GM12878 (cell line): ENCODE measurements around the gene CLTRN. TPM values are rescaled to one million over a fixed set of nuclear protein-coding genes. Genes with fewer than 3 reads are reported as not detected.

Experiments used
- ATAC-seq: fragments of 200-7000 bp; cut with Tn5 transposase; 3 replicates; pipeline ENCODE4 v1.9.1; 2020; ENCODE audit warnings: mild to moderate bottlenecking, moderate library complexity
- BruUV-seq: library from RNA; stranded (reverse); fragments of 400-500 nt; replicated peaks from 2 replicates; lab custom pipeline; 2021; lab: Mats Ljungman, UMichigan
- CTCF ChIA-PET: fragments of 300-600 bp; sonication (Branson Sonifier 250); formaldehyde crosslinking; extraction: SDS; loops from one replicate; lab custom pipeline; 2021; ENCODE audit warnings: inconsistent platforms; lab: Yijun Ruan, JAX
- POLR2A ChIA-PET: fragments of 350-600 bp; formaldehyde crosslinking; extraction: SDS; loops from one replicate; lab custom pipeline; 2021; ENCODE audit warnings: inconsistent platforms; lab: Charles Lee
- RAD21 ChIA-PET: fragments of 300-600 bp; sonication (Branson Sonifier 250); formaldehyde crosslinking; loops from one replicate; lab custom pipeline; 2023; ENCODE audit warnings: antibody characterized with exemption; ENCODE audit not compliant: unreplicated experiment; lab: Charles Lee
- SMC1A ChIA-PET: fragments of 300-600 bp; sonication (Branson Sonifier 250); formaldehyde crosslinking; loops from one replicate; lab custom pipeline; 2023; ENCODE audit not compliant: unreplicated experiment, uncharacterized antibody; lab: Charles Lee
- DNase-seq: peaks from one replicate; pipeline ENCODE4 v3.0.0-alpha.2; 2011; ENCODE audit warnings: low read depth, low spot score
- FAIRE-seq: peaks from 3 replicates; lab custom pipeline; 2011; peaks lifted over from hg19 to GRCh38; lab: Jason Lieb, UNC
- H2AFZ ChIP-seq: 2 replicates; pipeline ENCODE4 v1.6.0; 2011; ENCODE audit warnings: low read depth, low read length, control low read depth; ENCODE audit not compliant: control insufficient read depth
- H3K27ac ChIP-seq: 2 replicates; pipeline ENCODE4 v1.5.1; 2011; ENCODE audit warnings: control low read depth; ENCODE audit not compliant: control insufficient read depth, insufficient read depth
- H3K27me3 ChIP-seq, 2 experiments: replicated peaks in 1 of 2; 2 replicates each; pipeline versions ENCODE4 v1.6.0 to v1.6.1; 2011; ENCODE audit warnings: low read length in 1 of 2; ENCODE audit not compliant: control insufficient read depth in 2 of 2, insufficient read depth in 2 of 2
- H3K36me3 ChIP-seq, 2 experiments: 2 replicates each; pipeline ENCODE4 v1.5.1; 2011; ENCODE audit warnings: low read length in 1 of 2; ENCODE audit not compliant: control insufficient read depth in 2 of 2, insufficient read depth in 2 of 2
- H3K4me1 ChIP-seq: 2 replicates; pipeline ENCODE4 v1.6.1; 2011; ENCODE audit warnings: mild to moderate bottlenecking, low read length, moderate library complexity, mixed read lengths; ENCODE audit not compliant: control insufficient read depth, insufficient read depth
- H3K4me2 ChIP-seq: 2 replicates; pipeline ENCODE4 v1.6.0; 2011; ENCODE audit warnings: control low read depth; ENCODE audit not compliant: control insufficient read depth, insufficient read depth
- H3K4me3 ChIP-seq: fragments of 200-600 bp; sonication (generic); 2 replicates; pipeline ENCODE4 v1.5.1; 2016
- H3K79me2 ChIP-seq: 2 replicates; pipeline ENCODE4 v1.6.0; 2011; ENCODE audit warnings: low read length; ENCODE audit not compliant: control insufficient read depth, insufficient read depth
- H3K9ac ChIP-seq: 2 replicates; pipeline ENCODE4 v1.8.0; 2011; ENCODE audit warnings: low read length, control low read depth, mixed read lengths; ENCODE audit not compliant: control insufficient read depth, insufficient read depth
- H3K9me3 ChIP-seq: replicated peaks from 3 replicates; pipeline ENCODE4 v1.5.1; 2011; ENCODE audit warnings: mild to moderate bottlenecking, low read length; ENCODE audit not compliant: control insufficient read depth, insufficient read depth
- H4K20me1 ChIP-seq: 2 replicates; pipeline ENCODE4 v1.6.0; 2011; ENCODE audit not compliant: control insufficient read depth, insufficient read depth
- BACH1 ChIP-seq: fragments of 450-650 bp; IDR thresholded peaks from 2 replicates; pipeline ENCODE4 v1.6.1; 2017; ENCODE audit warnings: mild to moderate bottlenecking, borderline replicate concordance
- IKZF1 ChIP-seq: fragments of 450-650 bp; conservative IDR thresholded peaks from 2 replicates; pipeline ENCODE4 v1.6.1; 2017; ENCODE audit warnings: antibody characterized with exemption, mild to moderate bottlenecking
- KAT2A ChIP-seq: conservative IDR thresholded peaks from 2 replicates; pipeline ENCODE4 v1.6.1; 2011; ENCODE audit warnings: low read depth, low read length; ENCODE audit not compliant: control insufficient read depth
- KLF5 ChIP-seq: fragments of 450-650 bp; IDR thresholded peaks from 2 replicates; pipeline ENCODE4 v1.6.1; 2014; ENCODE audit warnings: mild to moderate bottlenecking; ENCODE audit not compliant: partially characterized antibody
- PML ChIP-seq: IDR thresholded peaks from 2 replicates; pipeline ENCODE4 v1.6.1; 2012; ENCODE audit warnings: low read length, inconsistent platforms
- RELA ChIP-seq: fragments of 450-650 bp; IDR thresholded peaks from 2 replicates; pipeline ENCODE4 v1.8.0; 2014; ENCODE audit warnings: borderline replicate concordance; ENCODE audit not compliant: partially characterized antibody
- SREBF1 ChIP-seq: IDR thresholded peaks from 2 replicates; pipeline ENCODE4 v1.6.1; 2012; ENCODE audit warnings: mild to moderate bottlenecking, low read length
- ZNF384 ChIP-seq: IDR thresholded peaks from 2 replicates; pipeline ENCODE4 v1.6.1; 2012; ENCODE audit warnings: low read depth, mild to moderate bottlenecking, low read length, improper control_type of control experiment, borderline replicate concordance
- WGBS: methylation state at CpG from one replicate; pipeline ENCODE4 v1.1.6; 2016; ENCODE audit warnings: low lambda C conversion rate; ENCODE audit not compliant: insufficient replicate concordance, insufficient coverage; ENCODE audit errors: missing lambda C conversion rate; 5-methylcytosine and 5-hydroxymethylcytosine counted together
- in situ Hi-C: fragments of 300-500 bp; cut with MboI; formaldehyde crosslinking; loops from 9 replicates; pipeline ENCODE4 v1.14.3; 2018; ENCODE audit warnings: mixed read lengths
- intact Hi-C: fragments of 100-400 bp; cut with micrococcal nuclease; formaldehyde crosslinking; loops from one replicate; pipeline ENCODE4 v1.14.2; 2022; ENCODE audit not compliant: unreplicated experiment
- polyA plus RNA-seq, 11 experiments: library from polyadenylated mRNA; depleted of rRNA in 4 of 11; unstranded in 6 of 11; stranded (reverse) in 5 of 11; fragments of >200 nt; fragmentation: Nextera tagmentation in 4 of 11; fragmentation: Illumina TruSeq in 1 of 11; extraction: Ambion mirVana in 4 of 11; extraction: Trizol in 1 of 11; gene quantifications; 1 replicate in 1 of 11; 2 replicates in 10 of 11; pipeline versions ENCODE4 v1.2.1 to v1.2.3, GENCODE V29; 2011 to 2016; ENCODE audit warnings: inconsistent platforms in 2 of 11, missing spikeins in 2 of 11, low read depth in 1 of 11
- total RNA-seq, 4 experiments: library from RNA; depleted of rRNA in 3 of 4; stranded (reverse); fragments of >200 nt in 3 of 4; fragmentation: Illumina TruSeq in 1 of 4; extraction: Trizol in 1 of 4; gene quantifications; 2 replicates each; pipeline versions ENCODE4 v1.2.1 to v1.2.3, GENCODE V29; 2013 to 2021
- TF ChIP-seq, protein P1 (sequence below): IDR thresholded peaks from 2 replicates; pipeline ENCODE4 v1.6.1; 2012; ENCODE audit warnings: low read depth, low read length, improper control_type of control experiment
- TF ChIP-seq, protein P2 (sequence below), 3 experiments: IDR thresholded peaks in 2 of 3; conservative IDR thresholded peaks in 1 of 3; 2 replicates each; pipeline ENCODE4 v1.5.1; 2011; ENCODE audit warnings: low read depth in 3 of 3, low read length in 3 of 3, mild to moderate bottlenecking in 3 of 3, control low read depth in 2 of 3, moderate library complexity in 2 of 3, inconsistent platforms in 1 of 3, mixed read lengths in 1 of 3; ENCODE audit not compliant: control insufficient read depth in 2 of 3, insufficient read depth in 1 of 3; ENCODE audit errors: extremely low read depth in 1 of 3
- TF ChIP-seq, protein P3 (sequence below): fragments of 450-650 bp; IDR thresholded peaks from 2 replicates; pipeline ENCODE4 v1.6.1; 2017; ENCODE audit warnings: mild to moderate bottlenecking

The CLTRN gene
- total and polyA plus RNA-seq, 10 of the 15 experiments (the other 5 are each of a cell fraction or from before 2014, with no cell fraction given), result 0.13 to 0.75 (median 0.27) TPM; not detected in 1

DNA sequence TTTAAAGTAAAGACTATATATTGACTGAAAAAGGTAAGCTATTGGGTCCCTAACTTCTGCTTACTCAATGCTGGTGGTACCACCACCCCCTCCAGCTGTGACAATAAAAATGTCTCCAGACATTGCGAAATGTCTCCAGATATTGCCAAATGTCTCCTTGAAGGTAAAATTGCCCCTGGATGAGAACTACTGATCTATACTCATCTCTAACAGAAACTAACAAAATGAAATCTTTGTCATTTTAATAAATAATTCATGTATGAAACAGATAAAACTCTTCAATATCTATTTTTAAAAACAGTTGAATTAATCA is 20.1 kb downstream of the CLTRN start:
- ChIA-PET SMC1A (no interaction called here), CTCF (interaction anchor here (1.5 kb wide), 1 partner anchor 43 kb away, joined by 3 read pairs; no protein-coding TSS in a partner anchor), POLR2A (no interaction called here), RAD21 (no interaction called here)
- Histone ChIP-seq H3K36me3 (no peaks in the 10 kb centered on the region), H3K4me2 (no peak overlapping the region), H3K4me3 (no peak overlapping the region), H3K9me3 (no peaks in the 10 kb centered on the region), H3K9ac (no peak overlapping the region), H3K79me2 (no peaks in the 10 kb centered on the region), H3K4me1 (no peaks in the 10 kb centered on the region), H2AFZ (no peak overlapping the region), H3K27ac (no peak overlapping the region), H4K20me1 (no peaks in the 10 kb centered on the region), H3K27me3 (peaks cover 0 to 3% of the 10 kb centered on the region in 2 experiments; a peak in 1 of 4 replicates)
- WGBS, result 54% methylated on average over 1 of the region's 1 CpG
- DNase-seq (no peak), FAIRE-seq (no peak), ATAC-seq (no peak)
- intact Hi-C loops, result no loop called here
- in situ Hi-C loops, result no loop called here
- BruUV-seq, result no TSS peak
- TF ChIP-seq ZNF384 (no peak), KAT2A (no peak), RELA (no peak), KLF5 (no peak), PML (no peak), IKZF1 (no peak), BACH1 (no peak), SREBF1 (no peak)
- TF ChIP-seq, protein P1, sequence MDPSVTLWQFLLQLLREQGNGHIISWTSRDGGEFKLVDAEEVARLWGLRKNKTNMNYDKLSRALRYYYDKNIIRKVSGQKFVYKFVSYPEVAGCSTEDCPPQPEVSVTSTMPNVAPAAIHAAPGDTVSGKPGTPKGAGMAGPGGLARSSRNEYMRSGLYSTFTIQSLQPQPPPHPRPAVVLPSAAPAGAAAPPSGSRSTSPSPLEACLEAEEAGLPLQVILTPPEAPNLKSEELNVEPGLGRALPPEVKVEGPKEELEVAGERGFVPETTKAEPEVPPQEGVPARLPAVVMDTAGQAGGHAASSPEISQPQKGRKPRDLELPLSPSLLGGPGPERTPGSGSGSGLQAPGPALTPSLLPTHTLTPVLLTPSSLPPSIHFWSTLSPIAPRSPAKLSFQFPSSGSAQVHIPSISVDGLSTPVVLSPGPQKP, result no peak
- TF ChIP-seq, protein P2, sequence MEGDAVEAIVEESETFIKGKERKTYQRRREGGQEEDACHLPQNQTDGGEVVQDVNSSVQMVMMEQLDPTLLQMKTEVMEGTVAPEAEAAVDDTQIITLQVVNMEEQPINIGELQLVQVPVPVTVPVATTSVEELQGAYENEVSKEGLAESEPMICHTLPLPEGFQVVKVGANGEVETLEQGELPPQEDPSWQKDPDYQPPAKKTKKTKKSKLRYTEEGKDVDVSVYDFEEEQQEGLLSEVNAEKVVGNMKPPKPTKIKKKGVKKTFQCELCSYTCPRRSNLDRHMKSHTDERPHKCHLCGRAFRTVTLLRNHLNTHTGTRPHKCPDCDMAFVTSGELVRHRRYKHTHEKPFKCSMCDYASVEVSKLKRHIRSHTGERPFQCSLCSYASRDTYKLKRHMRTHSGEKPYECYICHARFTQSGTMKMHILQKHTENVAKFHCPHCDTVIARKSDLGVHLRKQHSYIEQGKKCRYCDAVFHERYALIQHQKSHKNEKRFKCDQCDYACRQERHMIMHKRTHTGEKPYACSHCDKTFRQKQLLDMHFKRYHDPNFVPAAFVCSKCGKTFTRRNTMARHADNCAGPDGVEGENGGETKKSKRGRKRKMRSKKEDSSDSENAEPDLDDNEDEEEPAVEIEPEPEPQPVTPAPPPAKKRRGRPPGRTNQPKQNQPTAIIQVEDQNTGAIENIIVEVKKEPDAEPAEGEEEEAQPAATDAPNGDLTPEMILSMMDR (IDR thresholded peaks at IDR 0.05 in 2 of 3, conservative IDR thresholded peaks at IDR 0.05 in 1 of 3; ENCODE audit: control insufficient read depth in 2 of 3, extremely low read depth in 1 of 3, insufficient read depth in 1 of 3, low read depth in 3 of 3, low read length in 3 of 3), result no peak
- TF ChIP-seq, protein P3, sequence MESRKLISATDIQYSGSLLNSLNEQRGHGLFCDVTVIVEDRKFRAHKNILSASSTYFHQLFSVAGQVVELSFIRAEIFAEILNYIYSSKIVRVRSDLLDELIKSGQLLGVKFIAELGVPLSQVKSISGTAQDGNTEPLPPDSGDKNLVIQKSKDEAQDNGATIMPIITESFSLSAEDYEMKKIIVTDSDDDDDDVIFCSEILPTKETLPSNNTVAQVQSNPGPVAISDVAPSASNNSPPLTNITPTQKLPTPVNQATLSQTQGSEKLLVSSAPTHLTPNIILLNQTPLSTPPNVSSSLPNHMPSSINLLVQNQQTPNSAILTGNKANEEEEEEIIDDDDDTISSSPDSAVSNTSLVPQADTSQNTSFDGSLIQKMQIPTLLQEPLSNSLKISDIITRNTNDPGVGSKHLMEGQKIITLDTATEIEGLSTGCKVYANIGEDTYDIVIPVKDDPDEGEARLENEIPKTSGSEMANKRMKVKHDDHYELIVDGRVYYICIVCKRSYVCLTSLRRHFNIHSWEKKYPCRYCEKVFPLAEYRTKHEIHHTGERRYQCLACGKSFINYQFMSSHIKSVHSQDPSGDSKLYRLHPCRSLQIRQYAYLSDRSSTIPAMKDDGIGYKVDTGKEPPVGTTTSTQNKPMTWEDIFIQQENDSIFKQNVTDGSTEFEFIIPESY, result no peak
